Right renal cortex interstitium (tissue), 3 donors: ENCODE results near the gene KCNN3. TPM values are rescaled to one million over a fixed set of nuclear protein-coding genes. Genes with fewer than 3 reads are reported as not detected.
"Not testable (repeated sequence)": the region's sequence is repeated elsewhere in the genome, so short reads cannot be mapped to it uniquely, and the experiment has no call there.

Experiments
- DNase-seq, 3 donors: peaks; one replicate each; pipeline ENCODE4 v3.0.0-alpha.2; 2013; ENCODE audit warnings: low read depth in 3 of 3, low spot score in 2 of 3
- polyA plus RNA-seq, 3 donors: library from polyadenylated mRNA; unstranded; fragments of 120-200 nt; gene quantifications; one replicate each; pipeline ENCODE4 v1.2.1, GENCODE V29; 2013; ENCODE audit not compliant: insufficient read length in 3 of 3

KCNN3 gene
- polyA plus RNA-seq, 3 donors = 2.0 to 2.8 (median 2.4) TPM

- no peak for DNase-seq
These were observed 155.4 kb downstream of the KCNN3 start for GRCh38 chr1:154714638-154715037.

- no peak for DNase-seq
These were observed 155.9 kb downstream of the KCNN3 start for GRCh38 chr1:154714052-154714623.

GRCh38 chr1:154713005-154713404 lies 157.1 kb downstream of the KCNN3 start:
- no peak for DNase-seq

- no peak for DNase-seq
These were observed 157.8 kb downstream of the KCNN3 start for GRCh38 chr1:154712166-154712810.

GRCh38 chr1:154711416-154711815 lies 158.7 kb downstream of the KCNN3 start:
- DNase-seq = no peak

- no peak for DNase-seq
These were observed 160.0 kb downstream of the KCNN3 start for GRCh38 chr1:154710106-154710505.

- DNase-seq = no peak
These were observed 162.1 kb downstream of the KCNN3 start for GRCh38 chr1:154707901-154708463.

GRCh38 chr1:154706851-154707250 lies 163.2 kb downstream of the KCNN3 start:
- DNase-seq = no peak

- no peak for DNase-seq
These were observed 164.5 kb downstream of the KCNN3 start for GRCh38 chr1:154705544-154705943.

- no peak for DNase-seq
These were observed 166.9 kb downstream of the KCNN3 start for GRCh38 chr1:154703170-154703569.

- DNase-seq = no peak
These were observed 171.6 kb downstream of the KCNN3 start for GRCh38 chr1:154698320-154699096.

GRCh38 chr1:154697710-154698109 lies 172.4 kb downstream of the KCNN3 start:
- no peak for DNase-seq

GRCh38 chr1:154696456-154696855 lies 173.6 kb downstream of the KCNN3 start:
- no peak for DNase-seq

GRCh38 chr1:154695985-154696384 lies 174.1 kb downstream of the KCNN3 start:
- no peak for DNase-seq

GRCh38 chr1:154694995-154695394 lies 175.1 kb downstream of the KCNN3 start:
- no peak for DNase-seq

- DNase-seq = no peak
These were observed 181.0 kb downstream of the KCNN3 start for GRCh38 chr1:154689083-154689482.

- DNase-seq = no peak
These were observed 183.6 kb downstream of the KCNN3 start for GRCh38 chr1:154686507-154686906.

- no peak for DNase-seq
These were observed 186.3 kb downstream of the KCNN3 start for GRCh38 chr1:154683820-154684219.

GRCh38 chr1:154682254-154682653 lies 187.8 kb downstream of the KCNN3 start:
- DNase-seq = no peak

- not testable (repeated sequence) for DNase-seq
These were observed 192.2 kb downstream of the KCNN3 start for GRCh38 chr1:154677844-154678243.

GRCh38 chr1:154676847-154677246 lies 193.2 kb downstream of the KCNN3 start:
- not testable (repeated sequence) for DNase-seq

- not testable (repeated sequence) for DNase-seq
These were observed 195.6 kb downstream of the KCNN3 start for GRCh38 chr1:154674456-154674855.
